Neutrophil (primary cell): ENCODE results near the gene AGPS.

Experiments
- H3K27ac ChIP-seq: fragments of 200-600 bp; sonication (generic); 2 replicates; pipeline ENCODE4 v1.5.1; 2016; ENCODE audit warnings: mild to moderate bottlenecking, moderate library complexity
- H3K27me3 ChIP-seq: fragments of 200-600 bp; sonication (generic); 2 replicates; pipeline ENCODE4 v1.6.0; 2016; ENCODE audit warnings: mild to moderate bottlenecking
- H3K36me3 ChIP-seq: fragments of 200-600 bp; sonication (generic); 2 replicates; pipeline ENCODE4 v1.5.1; 2017
- H3K4me1 ChIP-seq, 2 experiments: fragments of 200-600 bp in 1 of 2; sonication (generic) in 1 of 2; 1 replicate in 1 of 2; 2 replicates in 1 of 2; pipeline versions ENCODE4 v1.5.1 to v1.6.1; 2013 to 2016; ENCODE audit warnings: low read depth in 1 of 2, low read length in 1 of 2, mild to moderate bottlenecking in 1 of 2, moderate library complexity in 1 of 2; ENCODE audit not compliant: control insufficient read depth in 1 of 2, insufficient read depth in 1 of 2
- H3K4me3 ChIP-seq, 2 experiments: fragments of 200-600 bp in 1 of 2; sonication (generic) in 1 of 2; 1 replicate in 1 of 2; 2 replicates in 1 of 2; pipeline ENCODE4 v1.5.1; 2013 to 2016; ENCODE audit warnings: low read depth in 1 of 2, low read length in 1 of 2, mild to moderate bottlenecking in 1 of 2, moderate library complexity in 1 of 2
- H3K9me3 ChIP-seq: fragments of 200-600 bp; sonication (generic); 2 replicates; pipeline ENCODE4 v1.5.1; 2016
- CTCF ChIP-seq: fragments of 200-600 bp; sonication (generic); IDR thresholded peaks from 2 replicates; pipeline ENCODE4 v1.5.1; 2016; ENCODE audit warnings: antibody characterized with exemption

Gene AGPS

GRCh38 chr2:177460973-177461585 is 68.5 kb downstream of the AGPS start:
- no peak for TF ChIP-seq CTCF
- H3K27ac ChIP-seq, result no peak overlapping the region
- no peaks in the 10 kb centered on the region for H3K4me1 ChIP-seq
- no peaks in the 10 kb centered on the region for H3K9me3 ChIP-seq
- peaks cover 40% of the 10 kb centered on the region for H3K36me3 ChIP-seq
- H3K27me3 ChIP-seq, result no peaks in the 10 kb centered on the region
- H3K4me3 ChIP-seq, result no peak overlapping the region

- no peak overlapping the region for H3K4me3 ChIP-seq
- H3K27me3 ChIP-seq, result no peaks in the 10 kb centered on the region
- H3K9me3 ChIP-seq, result no peaks in the 10 kb centered on the region
- no peaks in the 10 kb centered on the region for H3K4me1 ChIP-seq
- TF ChIP-seq CTCF, result no peak
- peaks cover 46% of the 10 kb centered on the region for H3K36me3 ChIP-seq
- no peak overlapping the region for H3K27ac ChIP-seq
Observed at GRCh38 chr2:177464549-177464948, 72.0 kb downstream of the AGPS start.

GRCh38 chr2:177465400-177466138 is 73.0 kb downstream of the AGPS start:
- H3K36me3 ChIP-seq, result peaks cover 50% of the 10 kb centered on the region
- no peaks in the 10 kb centered on the region for H3K4me1 ChIP-seq
- no peak for TF ChIP-seq CTCF
- H3K27ac ChIP-seq, result no peak overlapping the region
- no peak overlapping the region for H3K4me3 ChIP-seq
- H3K27me3 ChIP-seq, result no peaks in the 10 kb centered on the region
- no peaks in the 10 kb centered on the region for H3K9me3 ChIP-seq

GRCh38 chr2:177466337-177467195 is 74.0 kb downstream of the AGPS start:
- TF ChIP-seq CTCF, result no peak
- H3K4me3 ChIP-seq, result no peak overlapping the region
- H3K27me3 ChIP-seq, result no peaks in the 10 kb centered on the region
- H3K36me3 ChIP-seq, result peaks cover 46% of the 10 kb centered on the region
- H3K27ac ChIP-seq, result no peak overlapping the region
- H3K4me1 ChIP-seq, result no peaks in the 10 kb centered on the region
- H3K9me3 ChIP-seq, result no peaks in the 10 kb centered on the region

- Histone ChIP-seq H3K9me3 (no peaks in the 10 kb centered on the region), H3K27me3 (no peaks in the 10 kb centered on the region), H3K36me3 (peaks cover 42% of the 10 kb centered on the region), H3K4me1 (no peaks in the 10 kb centered on the region), H3K4me3 (no peak overlapping the region), H3K27ac (no peak overlapping the region)
- no peak for TF ChIP-seq CTCF
Observed at GRCh38 chr2:177467646-177468045, 75.1 kb downstream of the AGPS start.
